DMS53 treated with DMSO at 0.1 percent for 48 hours (cell line): ENCODE results near the gene LACTB.

Source experiments
- DNase-seq: peaks from one replicate; lab custom pipeline; 2025; ENCODE audit not compliant: unreplicated experiment; lab: John Stamatoyannopoulos, UW

Gene LACTB

GRCh38 chr15:63122002-63122875 lies 578 bp downstream of the LACTB start:
- DNase-seq, result peak; percentile 25

DNA sequence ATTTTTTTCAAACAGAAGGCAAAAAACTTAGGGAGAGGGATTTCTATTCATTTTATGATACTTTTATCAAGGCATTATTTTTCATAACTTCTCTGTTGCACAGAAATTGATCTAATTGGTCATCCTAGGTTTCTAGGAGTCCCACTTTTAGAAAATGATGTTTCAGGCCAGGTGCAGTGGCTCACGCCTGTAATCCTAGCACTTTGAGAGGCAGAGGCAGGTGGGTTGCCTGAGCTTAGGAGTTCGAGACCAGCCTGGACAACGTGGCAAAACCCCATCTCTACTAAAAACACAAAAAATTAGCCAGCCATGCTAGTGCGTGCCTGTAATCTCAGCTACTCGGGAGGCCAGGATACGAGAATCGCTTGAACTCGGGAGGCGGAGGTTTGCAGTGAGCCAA lies 2.8 kb downstream of the LACTB start:
- DNase-seq, result no peak

- no peak for DNase-seq
Measured at GRCh38 chr15:63126726-63127125, 5.1 kb downstream of the LACTB start.

- no peak for DNase-seq
Measured at GRCh38 chr15:63133786-63134185, 12.1 kb downstream of the LACTB start.

DNA sequence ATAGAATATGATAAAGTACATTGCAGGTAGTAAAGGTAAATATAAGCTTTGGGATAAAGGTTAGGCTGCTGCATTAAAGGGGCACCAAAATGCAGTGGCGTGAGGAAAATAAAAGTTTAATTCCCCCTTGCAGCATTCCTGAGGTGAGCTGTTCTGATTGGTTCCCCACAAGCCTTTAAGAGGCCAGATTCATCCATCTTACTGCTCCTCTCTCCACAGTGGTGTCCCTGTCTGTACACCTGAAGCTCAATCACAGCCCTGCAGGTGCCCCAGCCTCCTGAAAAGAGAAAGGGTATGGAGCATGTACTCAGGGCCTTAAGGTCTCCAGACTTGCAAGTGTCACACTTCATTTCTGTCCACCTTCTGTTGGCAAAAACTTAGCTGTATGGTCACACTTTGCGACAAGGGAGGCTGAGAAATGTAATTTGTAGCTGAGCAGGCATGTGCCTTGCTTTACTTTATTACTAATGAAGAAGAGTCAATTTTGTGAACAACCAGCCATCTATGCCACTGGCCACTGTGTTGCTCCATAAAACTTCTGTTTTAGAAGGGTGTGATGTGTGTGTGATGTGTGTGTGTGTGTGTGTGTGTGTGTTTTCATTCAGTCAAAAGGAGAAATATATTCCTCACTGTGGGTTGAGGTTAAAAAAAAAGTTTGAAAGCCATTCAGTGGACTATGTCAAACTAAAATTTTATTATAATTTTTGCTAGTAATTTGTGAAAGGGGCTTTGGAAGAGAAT lies 12.8 kb downstream of the LACTB start:
- DNase-seq, result no peak

GRCh38 chr15:63135281-63135680 lies 13.6 kb downstream of the LACTB start:
- DNase-seq, result no peak

- no peak for DNase-seq
Measured at GRCh38 chr15:63135804-63136203, 14.1 kb downstream of the LACTB start.

- no peak for DNase-seq
Measured at GRCh38 chr15:63136742-63137141, 15.1 kb downstream of the LACTB start.

DNA sequence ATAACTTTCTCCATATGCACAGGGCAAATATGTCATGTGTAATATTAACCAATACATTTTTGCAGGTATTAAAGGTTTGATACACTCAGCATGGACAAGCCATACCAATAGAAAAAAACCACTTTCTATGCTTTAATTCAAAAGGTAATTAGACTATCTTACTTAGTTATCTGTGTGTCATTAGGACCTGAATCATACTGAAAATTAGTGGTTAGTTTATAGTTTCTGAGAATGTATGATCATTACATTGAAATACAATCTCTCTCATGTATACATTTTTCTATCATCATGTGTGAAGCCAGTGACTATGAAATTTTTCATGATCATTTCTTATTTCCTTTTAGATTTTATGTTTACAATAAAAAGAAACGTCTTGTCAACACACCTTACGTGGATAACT lies 19.3 kb downstream of the LACTB start:
- no peak for DNase-seq

DNA sequence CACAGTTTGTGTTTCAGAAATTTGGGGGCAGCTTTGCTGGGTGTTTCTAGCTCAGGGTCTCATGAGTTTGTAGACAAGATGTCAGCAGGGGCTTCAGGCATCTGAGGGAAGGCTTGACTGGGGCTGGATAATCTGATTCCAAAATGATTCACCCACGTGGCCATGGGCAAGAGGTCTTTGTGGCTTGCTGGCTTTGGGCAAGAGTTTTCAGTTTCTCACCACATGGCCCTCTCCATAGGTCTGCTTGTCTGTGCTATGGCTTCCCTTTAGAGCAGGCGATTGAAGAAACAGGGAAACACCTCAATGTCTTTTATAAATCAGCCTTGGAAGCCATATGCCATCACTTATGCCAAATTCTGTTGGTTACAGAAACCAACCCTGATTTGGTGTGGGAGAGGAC lies 23.8 kb downstream of the LACTB start:
- DNase-seq, result no peak

DNA sequence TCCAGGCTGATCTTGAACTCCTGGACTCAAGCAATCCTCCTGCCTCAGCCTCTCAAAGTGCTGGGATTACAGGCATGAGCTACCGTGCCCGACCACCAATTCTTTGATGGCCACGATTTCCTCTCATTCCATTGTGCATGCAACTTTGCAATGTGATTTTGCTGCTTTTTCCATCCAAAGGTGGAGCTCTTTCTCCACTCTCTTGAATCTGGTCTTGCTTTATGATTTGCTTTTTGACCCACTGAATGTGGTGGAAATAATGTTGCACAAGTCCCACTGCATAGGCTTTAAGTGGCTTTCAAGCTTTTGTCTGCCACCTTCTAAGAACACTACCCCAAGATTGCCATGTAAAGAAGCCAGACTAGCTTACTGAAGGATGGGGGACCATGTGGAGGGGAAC lies 25.0 kb downstream of the LACTB start:
- DNase-seq, result no peak

- peak; percentile 15 for DNase-seq
Measured at GRCh38 chr15:63151665-63152064, 30.0 kb downstream of the LACTB start.

DNA sequence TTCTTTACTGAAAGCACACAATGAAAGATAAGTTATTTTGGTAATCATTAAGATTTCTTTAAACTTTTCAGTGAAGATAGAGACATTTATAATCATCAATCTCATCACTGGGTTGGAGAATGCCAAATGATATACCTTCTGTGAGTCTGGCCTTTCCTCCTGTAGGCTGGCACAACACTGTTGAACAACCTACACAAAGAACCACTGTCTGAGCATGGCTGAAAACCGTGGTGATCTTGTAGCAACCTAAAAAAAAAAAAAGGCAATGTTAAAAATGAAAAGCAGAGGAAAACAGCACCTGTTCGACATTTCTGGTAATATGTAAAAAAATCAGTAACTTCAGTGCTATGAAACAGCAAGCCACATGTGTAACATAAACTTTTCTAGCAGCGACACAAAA lies 33.8 kb downstream of the LACTB start:
- no peak for DNase-seq

DNA sequence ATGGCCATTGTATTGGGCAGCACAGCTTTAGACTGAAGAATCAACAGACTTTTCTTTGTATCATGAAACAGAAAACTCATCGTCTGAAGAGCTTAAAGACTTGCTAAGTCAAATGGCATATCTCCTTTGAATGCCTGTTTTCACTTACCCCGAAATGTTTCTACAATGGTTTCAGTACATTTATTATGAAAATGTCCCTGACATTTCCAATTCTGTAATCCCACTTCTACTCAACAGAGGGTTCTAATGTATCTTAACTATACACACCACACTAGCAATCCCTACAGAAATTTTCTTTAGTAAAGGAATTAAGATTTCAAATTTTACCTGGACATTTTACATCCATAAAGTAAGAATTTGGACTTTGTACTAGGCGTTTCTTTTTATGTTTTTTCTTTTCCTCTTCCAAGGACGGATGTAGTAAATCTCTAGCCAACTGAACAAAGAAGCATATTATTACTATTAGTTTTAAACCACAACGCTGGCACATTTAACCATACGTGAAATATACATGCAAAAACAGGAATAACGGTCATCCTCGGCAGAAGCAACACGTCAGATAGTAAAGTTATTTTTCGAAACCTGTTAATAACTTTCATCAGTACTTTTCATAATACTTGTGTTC lies 34.5 kb downstream of the LACTB start:
- no peak for DNase-seq

DNA sequence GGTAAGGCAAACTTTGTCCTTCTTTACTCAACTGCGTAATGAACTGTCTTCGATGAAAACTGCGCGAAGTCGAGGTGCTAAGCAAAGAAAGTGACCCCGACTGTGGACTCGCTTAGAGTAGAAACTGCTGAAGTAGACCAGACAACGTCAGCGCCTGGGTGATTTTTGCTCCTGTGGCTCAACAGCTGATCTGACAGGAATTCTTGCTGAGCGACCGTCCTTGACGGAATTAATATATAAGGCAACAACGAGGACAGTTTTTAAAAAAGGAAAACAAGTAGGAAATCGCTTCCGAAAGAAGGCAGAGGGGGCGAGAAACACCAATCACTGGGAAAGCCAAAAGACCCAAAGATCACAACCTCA lies 35.1 kb downstream of the LACTB start:
- no peak for DNase-seq

- peak; percentile 68 for DNase-seq
Measured at GRCh38 chr15:63157118-63157843, 35.6 kb downstream of the LACTB start, which contains the start of gene RPS27L. Gene RPS27L (minus strand): TSS chr15:63157477. CDS start chr15:63157405, 72 bp downstream.

GRCh38 chr15:63157891-63158431 lies 36.3 kb downstream of the LACTB start:
- no peak for DNase-seq

DNA sequence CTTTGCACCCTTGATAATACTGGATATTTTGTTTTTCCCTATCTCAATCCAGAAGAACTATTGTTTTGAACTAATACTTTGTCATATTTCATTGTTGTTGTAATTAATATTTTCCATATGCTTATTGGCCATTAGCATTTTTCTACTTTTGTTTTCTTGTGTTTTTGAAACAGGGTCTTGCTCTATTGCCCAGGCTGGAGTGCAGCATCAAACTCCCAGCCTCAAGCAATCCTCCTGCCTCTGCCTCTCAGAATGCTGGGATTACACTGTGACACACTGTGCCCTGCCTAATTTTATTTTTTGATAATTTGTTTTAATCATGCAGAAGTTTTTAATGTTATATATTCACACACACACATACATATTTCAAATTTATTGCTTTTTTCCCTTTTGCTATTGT lies 39.0 kb downstream of the LACTB start:
- DNase-seq, result no peak

GRCh38 chr15:63163217-63163616 lies 41.6 kb downstream of the LACTB start:
- DNase-seq, result no peak

DNA sequence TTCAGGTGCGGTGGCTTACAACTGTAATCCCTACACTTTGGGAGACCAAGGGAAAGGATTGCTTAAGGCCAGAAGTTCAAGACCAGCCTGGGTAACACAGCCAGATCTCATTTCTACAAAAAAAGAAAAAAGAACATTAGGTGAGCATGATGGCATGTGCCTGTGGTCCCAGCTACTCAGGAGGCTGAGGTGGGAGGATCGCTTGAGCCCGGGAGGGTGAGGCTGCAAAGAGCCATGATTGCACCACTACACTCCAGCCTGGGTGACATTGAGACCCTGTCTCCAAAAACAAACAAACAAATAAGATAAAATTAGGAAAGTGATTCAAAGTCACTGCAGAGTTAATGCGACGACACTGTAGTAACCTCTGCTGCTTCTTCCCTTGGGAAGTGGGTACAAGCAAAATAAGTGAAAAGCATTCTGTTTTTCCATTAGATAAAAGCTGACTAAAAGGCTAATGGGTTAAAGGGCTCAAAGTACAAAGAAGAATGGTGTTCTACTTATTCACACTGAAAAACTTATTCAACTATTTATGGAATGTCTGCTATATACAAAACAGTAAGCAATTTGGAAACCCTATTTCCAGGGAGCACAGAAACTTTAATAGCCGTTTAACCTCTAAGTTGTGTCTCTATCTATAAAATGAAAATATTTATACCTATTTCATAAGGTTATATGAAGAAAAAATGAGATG lies 43.7 kb downstream of the LACTB start:
- no peak for DNase-seq
